GM21576 (cell line): ENCODE data around the gene LAP3.

Experiments used
- ATAC-seq: cut with Tn5 transposase; IDR thresholded peaks from one replicate; pipeline ENCODE4 v1.9.1; 2021; ENCODE audit warnings: mild to moderate bottlenecking, moderate library complexity; ENCODE audit not compliant: unreplicated experiment

Gene LAP3

GRCh38 chr4:17614416-17615299, 37.7 kb downstream of the LAP3 start, which contains the start of gene MED28:
Gene MED28 (plus strand): TSS chr4:17614641. CDS start chr4:17614655, 14 bp downstream.
- ATAC-seq, result peak; percentile 94

- no peak for ATAC-seq
Observed at GRCh38 chr4:17616283-17616682, 39.3 kb downstream of the LAP3 start.

GRCh38 chr4:17618926-17619325, 41.9 kb downstream of the LAP3 start:
- ATAC-seq, result no peak

- ATAC-seq, result no peak
Observed at GRCh38 chr4:17619416-17620105, 42.6 kb downstream of the LAP3 start.

GRCh38 chr4:17623451-17624001, 46.5 kb downstream of the LAP3 start:
- no peak for ATAC-seq

- ATAC-seq, result no peak
Observed at GRCh38 chr4:17624821-17625220, 47.8 kb downstream of the LAP3 start.

GRCh38 chr4:17630228-17630627, 53.2 kb downstream of the LAP3 start:
- no peak for ATAC-seq

GRCh38 chr4:17633600-17633999, 56.6 kb downstream of the LAP3 start:
- ATAC-seq, result no peak

- no peak for ATAC-seq
Observed at GRCh38 chr4:17635056-17635455, 58.1 kb downstream of the LAP3 start.

- peak; percentile 15 for ATAC-seq
Observed at GRCh38 chr4:17636341-17636695, 59.3 kb downstream of the LAP3 start.

GRCh38 chr4:17636696-17637622, 60.0 kb downstream of the LAP3 start:
- peak; percentile 85 for ATAC-seq

- ATAC-seq, result no peak
Observed at GRCh38 chr4:17639136-17639535, 62.1 kb downstream of the LAP3 start.

- ATAC-seq, result no peak
Observed at GRCh38 chr4:17642398-17642783, 65.4 kb downstream of the LAP3 start.

- no peak for ATAC-seq
Observed at GRCh38 chr4:17646693-17647092, 69.7 kb downstream of the LAP3 start.

- ATAC-seq, result no peak
Observed at GRCh38 chr4:17647176-17647806, 70.3 kb downstream of the LAP3 start.

GRCh38 chr4:17647927-17648326, 70.9 kb downstream of the LAP3 start:
- no peak for ATAC-seq

- no peak for ATAC-seq
Observed at GRCh38 chr4:17650406-17650805, 73.4 kb downstream of the LAP3 start.

GRCh38 chr4:17654701-17655100, 77.7 kb downstream of the LAP3 start:
- no peak for ATAC-seq

GRCh38 chr4:17657090-17657489, 80.1 kb downstream of the LAP3 start:
- no peak for ATAC-seq
